Central memory CD8-positive, alpha-beta T cell (primary cell): ENCODE data around the gene CLHC1.
"Not testable (repeated sequence)": the region's sequence is repeated elsewhere in the genome, so short reads cannot be mapped to it uniquely, and the experiment has no call there.

ENCODE experiments used
- ATAC-seq: fragments of 150-1000 bp; cut with Tn5 transposase; replicated peaks from 2 replicates; pipeline ENCODE4 v1.10.0; 2022; ENCODE audit warnings: mild to moderate bottlenecking, moderate FRiP score, moderate number of reproducible peaks; ENCODE audit not compliant: poor library complexity, severe bottlenecking; ENCODE audit errors: extremely low read depth
- DNase-seq, 2 donors: peaks; one replicate each; pipeline ENCODE4 v3.0.0; 2021; ENCODE audit warnings: low spot score in 2 of 2
- H3K27ac Mint-ChIP-seq: one replicate; pipeline ENCODE4 v1.8.0; 2022; ENCODE audit warnings: low read depth, mild to moderate bottlenecking, moderate library complexity, mixed read lengths
- H3K27me3 Mint-ChIP-seq: one replicate; pipeline ENCODE4 v1.8.0; 2022; ENCODE audit warnings: mixed read lengths
- H3K36me3 Mint-ChIP-seq: one replicate; pipeline ENCODE4 v1.8.0; 2022; ENCODE audit warnings: mild to moderate bottlenecking, moderate library complexity, mixed read lengths; ENCODE audit not compliant: insufficient read depth
- H3K4me1 Mint-ChIP-seq: one replicate; pipeline ENCODE4 v1.8.0; 2022; ENCODE audit warnings: mixed read lengths
- H3K4me3 Mint-ChIP-seq: one replicate; pipeline ENCODE4 v1.8.0; 2022; ENCODE audit warnings: mild to moderate bottlenecking, moderate library complexity, mixed read lengths
- H3K9me3 Mint-ChIP-seq: one replicate; pipeline ENCODE4 v1.8.0; 2022; ENCODE audit warnings: mixed read lengths

CLHC1 gene

GRCh38 chr2:55228226-55228563, 3.9 kb downstream of the CLHC1 start:
- DNase-seq (no peak), ATAC-seq (no peak)
- Mint-ChIP-seq H3K27me3 (no peaks in the 10 kb centered on the region), H3K27ac (peak overlapping the region; percentile 59), H3K4me3 (peak overlapping the region; percentile 2), H3K36me3 (peaks cover 21% of the 10 kb centered on the region), H3K4me1 (peaks cover 39% of the 10 kb centered on the region), H3K9me3 (peaks cover 4% of the 10 kb centered on the region)

- not testable (repeated sequence) for H3K9me3 Mint-ChIP-seq, DNase-seq, H3K27me3 Mint-ChIP-seq, ATAC-seq
- peaks cover 40% of the 10 kb centered on the region for H3K4me1 Mint-ChIP-seq
- peaks cover 16% of the 10 kb centered on the region for H3K36me3 Mint-ChIP-seq
- H3K27ac Mint-ChIP-seq = peak overlapping the region; percentile 59
- peak overlapping the region; percentile 2 for H3K4me3 Mint-ChIP-seq
These were observed 4.5 kb downstream of the CLHC1 start for GRCh38 chr2:55227437-55228225.

- DNase-seq = no peak
- ATAC-seq = no peak
- Mint-ChIP-seq H3K36me3 (peaks cover 13% of the 10 kb centered on the region), H3K27me3 (no peaks in the 10 kb centered on the region), H3K4me3 (peak overlapping the region; percentile 16), H3K4me1 (peaks cover 46% of the 10 kb centered on the region), H3K27ac (no peak overlapping the region), H3K9me3 (peaks cover 4% of the 10 kb centered on the region)
These were observed 6.5 kb downstream of the CLHC1 start for GRCh38 chr2:55225481-55226020.

- ATAC-seq (no peak), DNase-seq (no peak)
- Mint-ChIP-seq H3K27me3 (no peaks in the 10 kb centered on the region), H3K9me3 (peaks cover 4% of the 10 kb centered on the region), H3K27ac (no peak overlapping the region), H3K4me1 (peaks cover 39% of the 10 kb centered on the region), H3K4me3 (no peak overlapping the region), H3K36me3 (peaks cover 13% of the 10 kb centered on the region)
These were observed 7.3 kb downstream of the CLHC1 start for GRCh38 chr2:55224761-55225261.

GRCh38 chr2:55223958-55224760, 7.9 kb downstream of the CLHC1 start:
- Mint-ChIP-seq H3K9me3 (peaks cover 4% of the 10 kb centered on the region), H3K36me3 (peaks cover 13% of the 10 kb centered on the region), H3K27me3 (no peaks in the 10 kb centered on the region), H3K4me1 (peaks cover 37% of the 10 kb centered on the region), H3K4me3 (peak overlapping the region; percentile 74), H3K27ac (peak overlapping the region; percentile 83)
- no peak for DNase-seq
- ATAC-seq = no peak

GRCh38 chr2:55213822-55214221, 18.3 kb downstream of the CLHC1 start:
- H3K27me3 Mint-ChIP-seq = no peaks in the 10 kb centered on the region
- H3K27ac Mint-ChIP-seq = no peak overlapping the region
- H3K4me3 Mint-ChIP-seq = no peak overlapping the region
- DNase-seq = no peak
- H3K9me3 Mint-ChIP-seq = no peaks in the 10 kb centered on the region
- no peaks in the 10 kb centered on the region for H3K36me3 Mint-ChIP-seq
- ATAC-seq = no peak
- H3K4me1 Mint-ChIP-seq = no peaks in the 10 kb centered on the region

- no peaks in the 10 kb centered on the region for H3K27me3 Mint-ChIP-seq
- no peak for ATAC-seq
- H3K27ac Mint-ChIP-seq = no peak overlapping the region
- H3K9me3 Mint-ChIP-seq = no peaks in the 10 kb centered on the region
- DNase-seq = no peak
- no peaks in the 10 kb centered on the region for H3K36me3 Mint-ChIP-seq
- H3K4me1 Mint-ChIP-seq = no peaks in the 10 kb centered on the region
- H3K4me3 Mint-ChIP-seq = no peak overlapping the region
These were observed 27.1 kb downstream of the CLHC1 start for GRCh38 chr2:55204950-55205349.

GRCh38 chr2:55204536-55204935, 27.6 kb downstream of the CLHC1 start:
- ATAC-seq (no peak), DNase-seq (no peak)
- no peaks in the 10 kb centered on the region for H3K27me3 Mint-ChIP-seq
- H3K4me1 Mint-ChIP-seq = no peaks in the 10 kb centered on the region
- no peaks in the 10 kb centered on the region for H3K9me3 Mint-ChIP-seq
- no peaks in the 10 kb centered on the region for H3K36me3 Mint-ChIP-seq
- H3K27ac Mint-ChIP-seq = no peak overlapping the region
- H3K4me3 Mint-ChIP-seq = no peak overlapping the region

- H3K27me3 Mint-ChIP-seq = no peaks in the 10 kb centered on the region
- H3K4me3 Mint-ChIP-seq = no peak overlapping the region
- H3K27ac Mint-ChIP-seq = no peak overlapping the region
- ATAC-seq (no peak), DNase-seq (no peak)
- peaks cover 2% of the 10 kb centered on the region for H3K36me3 Mint-ChIP-seq
- H3K9me3 Mint-ChIP-seq = no peaks in the 10 kb centered on the region
- no peaks in the 10 kb centered on the region for H3K4me1 Mint-ChIP-seq
These were observed 31.7 kb downstream of the CLHC1 start for GRCh38 chr2:55200416-55200815.

- H3K4me3 Mint-ChIP-seq = no peak overlapping the region
- H3K4me1 Mint-ChIP-seq = no peaks in the 10 kb centered on the region
- no peaks in the 10 kb centered on the region for H3K9me3 Mint-ChIP-seq
- H3K36me3 Mint-ChIP-seq = peaks cover 2% of the 10 kb centered on the region
- DNase-seq = no peak
- no peak overlapping the region for H3K27ac Mint-ChIP-seq
- ATAC-seq = no peak
- H3K27me3 Mint-ChIP-seq = no peaks in the 10 kb centered on the region
These were observed 35.6 kb downstream of the CLHC1 start for GRCh38 chr2:55196526-55196925.

- not testable (repeated sequence) for H3K9me3 Mint-ChIP-seq, H3K4me1 Mint-ChIP-seq, DNase-seq, H3K27ac Mint-ChIP-seq, H3K36me3 Mint-ChIP-seq, ATAC-seq, H3K4me3 Mint-ChIP-seq, H3K27me3 Mint-ChIP-seq
These were observed 40.2 kb downstream of the CLHC1 start for GRCh38 chr2:55191888-55192287.

- not testable (repeated sequence) for H3K36me3 Mint-ChIP-seq, H3K4me3 Mint-ChIP-seq, H3K27me3 Mint-ChIP-seq, DNase-seq, H3K27ac Mint-ChIP-seq, H3K9me3 Mint-ChIP-seq, H3K4me1 Mint-ChIP-seq, ATAC-seq
These were observed 45.3 kb downstream of the CLHC1 start for GRCh38 chr2:55186837-55187236.

GRCh38 chr2:55180374-55180773, 51.7 kb downstream of the CLHC1 start:
- Mint-ChIP-seq H3K4me3 (no peak overlapping the region), H3K36me3 (no peaks in the 10 kb centered on the region), H3K9me3 (no peaks in the 10 kb centered on the region), H3K27ac (no peak overlapping the region), H3K4me1 (peaks cover 6% of the 10 kb centered on the region), H3K27me3 (no peaks in the 10 kb centered on the region)
- ATAC-seq (no peak), DNase-seq (no peak)
